Stimulated activated CD4-positive, alpha-beta T cell treated with anti-CD3 and anti-CD28 coated beads, Interleukin-4, amount 100 ng/mL, for 4 hours (primary cell): ENCODE data around the gene NOL3.

Experiments
- DNase-seq, 2 experiments: peaks; one replicate each; pipeline ENCODE4 v3.0.0-alpha.2; 2020

The NOL3 gene

GRCh38 chr16:67207249-67208091 is 37.1 kb downstream of the NOL3 start:
- DNase-seq = no peak

- no peak for DNase-seq
Measured at GRCh38 chr16:67208154-67208896, 38.0 kb downstream of the NOL3 start.

GRCh38 chr16:67209565-67209964 is 39.2 kb downstream of the NOL3 start:
- DNase-seq = no peak

GRCh38 chr16:67210069-67210937 is 40.0 kb downstream of the NOL3 start:
- no peak for DNase-seq

GRCh38 chr16:67211674-67212073 is 41.3 kb downstream of the NOL3 start:
- DNase-seq = no peak

GRCh38 chr16:67212766-67213165 is 42.4 kb downstream of the NOL3 start:
- DNase-seq = no peak

- no peak for DNase-seq
Measured at GRCh38 chr16:67213197-67214019, 43.1 kb downstream of the NOL3 start.

GRCh38 chr16:67215706-67216105 is 45.4 kb downstream of the NOL3 start:
- no peak for DNase-seq

- DNase-seq = no peak
Measured at GRCh38 chr16:67216612-67217490, 46.5 kb downstream of the NOL3 start.

GRCh38 chr16:67223992-67224391 is 53.7 kb downstream of the NOL3 start:
- no peak for DNase-seq
